ENCODE data around the gene HIP1. TPM values are rescaled to one million over a fixed set of nuclear protein-coding genes. Genes with fewer than 3 reads are reported as not detected.
"Not testable (repeated sequence)": the region's sequence is repeated elsewhere in the genome, so short reads cannot be mapped to it uniquely, and the experiment has no call there.

HIP1 gene
- total and polyA plus RNA-seq, 2 donors from 2014 or later = 11.2 to 50.1 TPM

DNA sequence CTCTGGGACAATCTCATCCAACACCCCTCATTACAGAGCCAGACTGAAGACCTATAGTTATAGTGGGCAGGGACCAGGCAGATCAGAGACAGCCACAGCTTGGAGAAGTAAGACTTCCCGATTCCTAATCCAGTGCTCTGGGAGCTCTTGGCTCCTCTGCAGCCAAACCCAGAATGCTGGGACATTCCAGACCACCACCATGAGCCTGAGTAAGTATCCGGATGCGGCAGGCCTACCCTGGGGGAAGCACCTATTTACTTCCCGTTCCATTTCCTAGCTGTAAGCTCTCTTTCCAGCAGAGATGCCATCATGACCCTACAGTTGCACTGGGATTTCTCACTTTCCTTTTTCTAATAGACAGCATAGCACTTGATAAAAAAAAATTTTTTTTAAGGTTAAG lies 16.4 kb downstream of the HIP1 start:
- intact Hi-C loops (cut with DNase I) = no loop called here
- Histone ChIP-seq H3K27me3 (ENCODE audit: control insufficient read depth, insufficient read depth, low read length) (no peaks in the 10 kb centered on the region), H3K4me3 (ENCODE audit: low read length in 3 of 3) (no peak overlapping the region), H3K9me3 (ENCODE audit: control insufficient read depth in 2 of 3, insufficient read depth in 1 of 3, low read length in 3 of 3) (no peaks in the 10 kb centered on the region), H3K9ac (ENCODE audit: low read length in 3 of 3) (no peak overlapping the region), H3K36me3 (ENCODE audit: control insufficient read depth in 2 of 3, insufficient read depth in 3 of 3, low read length in 3 of 3) (no peaks in the 10 kb centered on the region), H3K27ac (ENCODE audit: low read depth in 2 of 2, low read length in 2 of 2) (no peak overlapping the region), H3K4me1 (ENCODE audit: control insufficient read depth in 2 of 3, insufficient read depth in 2 of 3, low read depth in 1 of 3, low read length in 3 of 3) (peaks cover 0 to 4% (median 0%) of the 10 kb centered on the region in 3 donors)
- FAIRE-seq (no peak), DNase-seq (no peak)
- TF ChIP-seq, protein P1, sequence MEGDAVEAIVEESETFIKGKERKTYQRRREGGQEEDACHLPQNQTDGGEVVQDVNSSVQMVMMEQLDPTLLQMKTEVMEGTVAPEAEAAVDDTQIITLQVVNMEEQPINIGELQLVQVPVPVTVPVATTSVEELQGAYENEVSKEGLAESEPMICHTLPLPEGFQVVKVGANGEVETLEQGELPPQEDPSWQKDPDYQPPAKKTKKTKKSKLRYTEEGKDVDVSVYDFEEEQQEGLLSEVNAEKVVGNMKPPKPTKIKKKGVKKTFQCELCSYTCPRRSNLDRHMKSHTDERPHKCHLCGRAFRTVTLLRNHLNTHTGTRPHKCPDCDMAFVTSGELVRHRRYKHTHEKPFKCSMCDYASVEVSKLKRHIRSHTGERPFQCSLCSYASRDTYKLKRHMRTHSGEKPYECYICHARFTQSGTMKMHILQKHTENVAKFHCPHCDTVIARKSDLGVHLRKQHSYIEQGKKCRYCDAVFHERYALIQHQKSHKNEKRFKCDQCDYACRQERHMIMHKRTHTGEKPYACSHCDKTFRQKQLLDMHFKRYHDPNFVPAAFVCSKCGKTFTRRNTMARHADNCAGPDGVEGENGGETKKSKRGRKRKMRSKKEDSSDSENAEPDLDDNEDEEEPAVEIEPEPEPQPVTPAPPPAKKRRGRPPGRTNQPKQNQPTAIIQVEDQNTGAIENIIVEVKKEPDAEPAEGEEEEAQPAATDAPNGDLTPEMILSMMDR (IDR thresholded peaks at IDR 0.05; ENCODE audit: borderline replicate concordance, extremely low read depth, insufficient read depth) = no peak

DNA sequence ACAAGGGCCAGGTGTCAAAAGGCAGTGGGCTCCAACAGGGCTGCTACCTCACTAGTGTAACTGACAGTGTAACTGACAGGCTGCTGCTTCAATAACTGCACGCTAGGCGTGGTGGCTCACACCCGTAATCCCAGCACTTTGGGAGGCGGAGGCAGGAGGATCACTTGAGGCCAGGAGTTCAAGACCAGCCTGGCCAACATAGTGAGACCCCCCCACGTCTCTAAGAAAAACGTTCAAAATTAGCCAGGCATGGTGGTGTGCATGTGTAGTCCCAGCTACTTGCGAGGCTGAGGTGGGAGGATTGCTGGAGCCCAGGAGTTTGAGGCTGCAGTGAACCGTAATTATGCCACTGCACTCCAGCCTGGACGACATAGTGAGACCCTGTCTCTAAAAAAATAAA lies 16.8 kb downstream of the HIP1 start:
- H3K9me3 ChIP-seq (ENCODE audit: control insufficient read depth in 2 of 3, insufficient read depth in 1 of 3, low read length in 3 of 3); H3K27ac ChIP-seq (ENCODE audit: low read depth in 2 of 2, low read length in 2 of 2); H3K9ac ChIP-seq (ENCODE audit: low read length in 3 of 3); H3K4me3 ChIP-seq (ENCODE audit: low read length in 3 of 3); H3K27me3 ChIP-seq (ENCODE audit: control insufficient read depth, insufficient read depth, low read length); H3K36me3 ChIP-seq (ENCODE audit: control insufficient read depth in 2 of 3, insufficient read depth in 3 of 3, low read length in 3 of 3); DNase-seq; FAIRE-seq; intact Hi-C loops (cut with DNase I); H3K4me1 ChIP-seq (ENCODE audit: control insufficient read depth in 2 of 3, insufficient read depth in 2 of 3, low read depth in 1 of 3, low read length in 3 of 3): not testable (repeated sequence)

DNA sequence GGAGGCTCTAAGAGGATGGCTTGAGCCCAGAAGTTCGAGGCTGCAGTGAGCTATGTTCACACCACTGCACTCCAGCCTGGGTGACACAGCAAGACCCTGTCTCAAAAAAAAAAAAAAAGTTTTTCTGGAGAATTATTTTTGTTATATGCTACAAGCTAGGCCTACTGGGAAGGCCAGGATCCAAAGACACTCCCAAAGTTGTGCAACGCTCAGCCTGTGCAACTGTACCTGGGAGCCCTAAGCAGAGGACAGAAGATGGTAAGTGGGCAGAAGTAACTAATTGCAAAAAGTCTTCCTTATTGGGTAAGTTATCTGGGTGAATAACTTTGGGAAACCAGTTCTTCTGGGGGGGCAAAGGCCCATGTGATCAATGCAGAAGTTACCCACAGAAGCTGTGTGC lies 17.3 kb downstream of the HIP1 start:
- Histone ChIP-seq H3K9ac (ENCODE audit: low read length in 3 of 3) (no peak overlapping the region), H3K4me3 (ENCODE audit: low read length in 3 of 3) (no peak overlapping the region), H3K4me1 (ENCODE audit: control insufficient read depth in 2 of 3, insufficient read depth in 2 of 3, low read depth in 1 of 3, low read length in 3 of 3) (peaks cover 0 to 4% (median 0%) of the 10 kb centered on the region in 3 donors), H3K27me3 (ENCODE audit: control insufficient read depth, insufficient read depth, low read length) (no peaks in the 10 kb centered on the region), H3K27ac (ENCODE audit: low read depth in 2 of 2, low read length in 2 of 2) (no peak overlapping the region), H3K9me3 (ENCODE audit: control insufficient read depth in 2 of 3, insufficient read depth in 1 of 3, low read length in 3 of 3) (no peaks in the 10 kb centered on the region), H3K36me3 (ENCODE audit: control insufficient read depth in 2 of 3, insufficient read depth in 3 of 3, low read length in 3 of 3) (no peaks in the 10 kb centered on the region)
- FAIRE-seq (no peak), DNase-seq (no peak)
- intact Hi-C loops (cut with DNase I) = no loop called here
- TF ChIP-seq, protein P1 (IDR thresholded peaks at IDR 0.05; ENCODE audit: borderline replicate concordance, extremely low read depth, insufficient read depth) = no peak

DNA sequence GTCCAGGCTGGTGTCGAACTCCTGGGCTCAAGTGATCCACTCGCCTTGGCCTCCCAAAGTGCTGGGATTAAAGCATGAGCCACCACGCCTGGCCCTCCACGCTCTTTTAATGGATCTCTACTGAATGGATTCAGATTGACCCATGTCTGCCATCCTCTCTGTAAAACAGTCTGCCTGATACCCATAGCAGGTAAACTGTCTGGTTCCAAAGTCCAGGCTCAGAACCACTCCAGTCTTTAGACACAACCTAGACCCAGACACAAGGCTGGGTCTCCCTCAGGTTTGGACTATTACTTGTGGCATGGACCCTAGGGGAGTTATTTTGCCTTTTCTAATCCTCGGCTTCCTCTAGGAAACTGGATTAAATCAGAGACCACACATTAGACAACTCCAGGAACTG lies 19.1 kb downstream of the HIP1 start:
- FAIRE-seq = no peak
- peaks cover 0 to 4% (median 0%) of the 10 kb centered on the region in 3 donors for H3K4me1 ChIP-seq (ENCODE audit: control insufficient read depth in 2 of 3, insufficient read depth in 2 of 3, low read depth in 1 of 3, low read length in 3 of 3)
- H3K9me3 ChIP-seq (ENCODE audit: control insufficient read depth in 2 of 3, insufficient read depth in 1 of 3, low read length in 3 of 3) = no peaks in the 10 kb centered on the region
- no peaks in the 10 kb centered on the region for H3K27me3 ChIP-seq (ENCODE audit: control insufficient read depth, insufficient read depth, low read length)
- H3K9ac ChIP-seq (ENCODE audit: low read length in 3 of 3) = no peak overlapping the region
- no peak for DNase-seq
- H3K27ac ChIP-seq (ENCODE audit: low read depth in 2 of 2, low read length in 2 of 2) = no peak overlapping the region
- intact Hi-C loops (cut with DNase I) = no loop called here
- H3K4me3 ChIP-seq (ENCODE audit: low read length in 3 of 3) = no peak overlapping the region
- H3K36me3 ChIP-seq (ENCODE audit: control insufficient read depth in 2 of 3, insufficient read depth in 3 of 3, low read length in 3 of 3) = no peaks in the 10 kb centered on the region
- TF ChIP-seq, protein P1 (IDR thresholded peaks at IDR 0.05; ENCODE audit: borderline replicate concordance, extremely low read depth, insufficient read depth) = no peak

Data from kidney (tissue), 14 donors.